Measurements from ENCODE around the gene KCNN2.

KCNN2 gene

GRCh38 chr5:114361724-114362196 lies at the start of gene KCNN2:
KCNN2 (plus strand) TSS chr5:114362070; CDS start chr5:114362140, 70 bp downstream.
- DNase-seq (ENCODE audit: low spot score), result no peak

GRCh38 chr5:114312658-114313057 lies 49.2 kb upstream of the KCNN2 start:
- DNase-seq (ENCODE audit: low spot score), result no peak

- DNase-seq (ENCODE audit: low spot score), result no peak
Measured at GRCh38 chr5:114314061-114314460, 47.8 kb upstream of the KCNN2 start.

- no peak for DNase-seq (ENCODE audit: low spot score)
Measured at GRCh38 chr5:114316167-114316566, 45.7 kb upstream of the KCNN2 start.

DNA sequence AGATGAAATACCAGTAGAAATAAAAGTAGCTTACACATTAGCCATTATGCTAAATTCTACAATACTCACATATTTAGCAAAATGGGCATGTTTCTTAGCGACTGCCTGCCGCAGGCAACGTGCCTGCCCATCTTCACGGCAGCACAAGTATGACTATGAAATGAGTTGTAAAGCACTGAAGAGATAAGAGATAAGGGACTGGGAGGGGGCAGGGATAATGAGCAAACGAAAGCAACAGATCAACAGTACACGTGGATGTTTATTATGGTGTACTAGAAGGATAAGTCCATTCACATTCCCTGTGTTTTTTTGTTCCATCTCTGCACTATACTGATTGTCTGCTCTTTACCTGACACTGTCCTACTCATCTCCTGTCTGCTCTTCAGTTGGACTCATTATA lies 44.1 kb upstream of the KCNN2 start:
- DNase-seq (ENCODE audit: low spot score), result no peak

DNA sequence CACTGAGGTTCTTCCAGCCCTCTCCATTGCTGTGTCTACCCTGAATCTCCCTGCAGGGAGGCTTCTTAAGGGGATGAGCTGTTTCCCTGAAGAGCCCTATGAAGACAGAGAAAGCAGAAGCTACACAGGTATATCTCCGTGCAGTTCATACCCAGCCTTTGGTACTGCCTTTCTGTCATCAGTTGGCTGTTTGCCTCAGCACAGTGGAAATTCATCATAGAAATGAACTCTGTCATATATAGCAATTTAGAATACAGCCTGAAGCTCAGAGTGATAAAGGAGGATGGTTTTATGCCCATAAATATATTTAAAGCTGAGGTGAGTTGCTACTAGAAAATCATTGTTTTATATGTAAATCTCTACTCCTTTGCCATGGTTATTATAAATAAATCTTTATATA lies 42.6 kb upstream of the KCNN2 start:
- no peak for DNase-seq (ENCODE audit: low spot score)

DNA sequence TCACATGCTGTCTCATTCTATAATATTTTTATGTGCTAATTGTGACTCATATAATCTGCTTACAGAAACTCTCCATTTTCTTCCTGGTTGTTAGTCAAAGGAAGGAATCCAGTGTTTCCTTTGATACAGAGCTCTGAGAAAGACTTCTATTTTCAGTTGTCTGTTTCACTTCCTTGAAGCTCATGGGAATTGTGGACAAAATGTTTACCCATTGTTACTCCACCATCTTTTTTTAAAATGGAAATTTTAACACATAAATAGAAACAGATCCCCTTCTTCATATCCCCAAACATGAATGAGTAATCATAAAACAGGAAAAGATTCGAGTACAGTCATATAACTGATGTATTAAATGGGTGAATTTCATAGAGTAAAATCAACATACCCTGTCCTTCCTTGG lies 42.0 kb upstream of the KCNN2 start:
- no peak for DNase-seq (ENCODE audit: low spot score)

DNA sequence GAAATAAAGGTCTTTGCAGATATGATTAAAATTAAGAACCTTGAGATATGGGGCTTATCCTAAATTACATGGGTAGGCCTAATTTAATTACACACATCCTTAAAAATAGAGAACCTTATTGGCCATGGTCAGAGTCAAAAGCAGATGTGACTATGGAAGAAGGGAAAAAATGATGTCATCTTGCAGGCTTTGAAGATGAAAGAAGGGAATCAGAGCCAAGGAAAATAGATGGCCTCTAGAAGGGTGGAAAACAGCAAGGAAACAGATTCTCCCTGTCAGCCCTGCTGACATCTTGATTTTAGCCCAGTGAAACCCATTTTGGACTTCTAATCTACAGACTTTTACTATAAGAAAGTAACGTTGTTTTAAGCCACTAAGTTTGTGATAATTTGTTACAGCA lies 37.6 kb upstream of the KCNN2 start:
- no peak for DNase-seq (ENCODE audit: low spot score)

GRCh38 chr5:114325541-114325940 lies 36.3 kb upstream of the KCNN2 start:
- DNase-seq (ENCODE audit: low spot score), result no peak

GRCh38 chr5:114327474-114327873 lies 34.4 kb upstream of the KCNN2 start:
- no peak for DNase-seq (ENCODE audit: low spot score)

GRCh38 chr5:114327987-114328386 lies 33.9 kb upstream of the KCNN2 start:
- DNase-seq (ENCODE audit: low spot score), result no peak

- DNase-seq (ENCODE audit: low spot score), result no peak
Measured at GRCh38 chr5:114330916-114331531, 30.8 kb upstream of the KCNN2 start.

- no peak for DNase-seq (ENCODE audit: low spot score)
Measured at GRCh38 chr5:114332493-114332892, 29.4 kb upstream of the KCNN2 start.

DNA sequence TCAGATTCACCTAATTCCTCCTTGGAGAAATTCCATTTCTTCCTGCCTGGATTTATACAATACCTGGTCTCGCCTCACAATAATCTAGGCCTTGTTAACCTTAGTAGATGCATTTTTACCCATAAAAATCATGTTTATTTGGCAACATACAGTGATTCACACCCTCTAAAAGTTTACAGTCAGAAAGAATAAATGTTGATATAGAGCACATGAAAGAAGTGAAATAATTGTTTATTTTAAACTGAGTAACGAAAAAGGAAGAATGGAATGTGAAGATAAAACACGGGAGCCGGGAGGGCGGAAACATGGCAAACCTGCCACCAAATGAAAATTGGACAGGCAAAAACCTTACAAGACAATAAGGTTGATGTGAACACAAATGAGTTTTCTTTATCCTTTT lies 28.9 kb upstream of the KCNN2 start:
- no peak for DNase-seq (ENCODE audit: low spot score)

DNA sequence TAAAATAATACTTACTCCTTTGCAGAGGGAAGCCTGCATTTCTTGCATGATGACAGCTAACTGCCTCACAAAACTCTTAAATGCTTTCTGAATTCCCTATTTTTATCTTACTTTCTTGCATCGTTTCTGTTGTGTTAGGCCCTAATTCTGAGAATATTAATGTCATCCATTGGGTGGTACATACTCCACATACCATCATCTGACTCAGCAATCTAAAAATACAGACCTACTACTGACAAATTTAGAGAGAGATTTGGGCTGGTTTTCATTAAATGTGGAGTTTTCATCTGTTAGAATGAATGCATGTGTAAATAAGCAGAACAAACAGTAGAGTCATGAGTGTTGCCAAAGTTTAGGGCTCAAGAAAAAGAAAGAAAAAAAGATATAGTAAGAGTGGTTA lies 26.5 kb upstream of the KCNN2 start:
- DNase-seq (ENCODE audit: low spot score), result no peak

DNA sequence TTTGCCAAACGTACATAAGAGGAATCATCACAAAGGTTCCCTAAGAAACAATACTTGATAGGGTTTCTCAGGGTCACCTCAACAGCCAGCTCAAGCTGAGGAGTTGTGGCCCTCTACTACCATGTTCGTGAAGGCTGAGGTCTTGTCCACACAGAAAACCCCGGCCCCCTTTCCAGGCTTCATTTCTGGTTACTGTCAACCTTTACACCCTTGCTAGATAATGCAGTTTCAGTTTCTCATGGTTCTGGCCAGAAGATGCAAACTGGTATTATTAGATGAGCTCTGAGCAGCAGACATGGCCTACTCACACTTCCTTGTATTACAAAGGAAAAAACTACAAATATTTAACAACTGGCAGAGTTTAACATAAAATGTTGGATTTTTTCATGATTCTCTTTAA lies 22.8 kb upstream of the KCNN2 start:
- no peak for DNase-seq (ENCODE audit: low spot score)

DNA sequence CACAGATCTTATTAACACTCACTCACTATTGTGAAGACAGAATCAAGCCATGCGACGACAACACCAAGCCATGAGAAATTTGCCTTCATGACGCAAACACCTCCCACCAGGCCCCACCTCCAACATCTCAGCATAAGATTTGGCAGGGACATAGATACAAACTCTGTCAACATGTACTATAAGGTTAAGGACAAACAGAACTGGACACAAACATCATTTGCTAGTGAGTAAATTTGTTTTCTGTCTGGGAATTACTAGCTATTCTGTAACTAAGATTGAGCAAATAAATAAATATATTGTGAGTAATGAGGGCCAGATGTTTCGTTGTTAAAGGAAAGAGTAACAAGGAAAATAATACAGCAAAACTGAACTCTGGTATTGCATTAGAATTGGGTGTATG lies 15.7 kb upstream of the KCNN2 start:
- no peak for DNase-seq (ENCODE audit: low spot score)

DNA sequence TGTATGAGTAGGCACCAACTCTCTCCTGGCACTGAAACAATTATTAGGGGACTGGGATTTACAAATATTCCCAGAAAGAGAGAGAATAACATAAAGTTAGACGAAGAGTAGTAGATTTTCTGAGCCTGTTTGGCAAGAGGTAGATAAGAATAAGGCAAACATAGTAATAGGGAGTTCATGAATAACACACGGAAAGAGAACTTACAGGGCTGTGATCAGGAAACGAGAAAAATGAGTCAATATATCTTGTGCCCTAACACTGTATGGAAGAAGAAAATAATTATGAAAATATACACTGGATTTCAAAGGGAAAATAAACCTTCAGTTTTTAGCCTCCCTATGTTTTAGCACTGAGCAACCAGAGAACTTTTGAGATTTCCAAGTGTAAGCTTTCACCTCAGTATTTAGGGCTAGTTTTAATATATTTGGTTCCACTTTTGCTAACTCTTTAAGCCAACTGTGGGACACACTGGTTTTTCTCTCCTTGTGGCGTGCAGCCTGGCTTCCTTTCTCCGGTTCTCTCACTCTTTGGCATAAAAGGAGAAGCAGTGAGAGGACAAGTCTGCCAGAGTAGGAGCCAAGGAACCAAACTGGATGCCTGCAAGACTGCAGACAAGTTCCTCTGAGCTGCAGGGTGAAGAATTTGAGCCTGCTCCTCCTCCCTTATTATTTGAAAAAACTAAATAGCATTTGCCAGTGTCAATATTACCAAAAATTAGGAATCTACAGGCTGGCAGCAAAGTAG lies 6.6 kb upstream of the KCNN2 start:
- DNase-seq (ENCODE audit: low spot score), result no peak

DNA sequence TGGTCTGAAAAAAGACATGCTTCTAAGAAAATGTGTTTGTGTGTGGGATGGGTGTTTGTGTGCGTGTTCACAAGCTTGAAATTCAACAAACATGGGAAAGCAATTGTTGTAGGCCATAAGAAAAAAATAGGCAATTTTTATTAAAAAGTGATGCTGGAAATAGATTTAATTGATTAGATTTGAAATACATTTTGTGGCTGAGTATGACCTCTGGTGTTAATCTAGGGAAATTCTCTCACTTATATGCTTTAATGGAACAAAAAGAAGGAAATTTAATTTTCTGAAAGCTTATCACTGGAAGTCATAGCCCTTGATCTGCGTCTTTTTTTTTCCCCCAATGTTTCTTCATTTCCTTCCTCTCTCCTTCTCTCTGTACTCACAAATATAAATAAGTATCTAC lies 3.5 kb upstream of the KCNN2 start:
- no peak for DNase-seq (ENCODE audit: low spot score)

- no peak for DNase-seq (ENCODE audit: low spot score)
Measured at GRCh38 chr5:114360357-114360756, 1.5 kb upstream of the KCNN2 start.

DNA sequence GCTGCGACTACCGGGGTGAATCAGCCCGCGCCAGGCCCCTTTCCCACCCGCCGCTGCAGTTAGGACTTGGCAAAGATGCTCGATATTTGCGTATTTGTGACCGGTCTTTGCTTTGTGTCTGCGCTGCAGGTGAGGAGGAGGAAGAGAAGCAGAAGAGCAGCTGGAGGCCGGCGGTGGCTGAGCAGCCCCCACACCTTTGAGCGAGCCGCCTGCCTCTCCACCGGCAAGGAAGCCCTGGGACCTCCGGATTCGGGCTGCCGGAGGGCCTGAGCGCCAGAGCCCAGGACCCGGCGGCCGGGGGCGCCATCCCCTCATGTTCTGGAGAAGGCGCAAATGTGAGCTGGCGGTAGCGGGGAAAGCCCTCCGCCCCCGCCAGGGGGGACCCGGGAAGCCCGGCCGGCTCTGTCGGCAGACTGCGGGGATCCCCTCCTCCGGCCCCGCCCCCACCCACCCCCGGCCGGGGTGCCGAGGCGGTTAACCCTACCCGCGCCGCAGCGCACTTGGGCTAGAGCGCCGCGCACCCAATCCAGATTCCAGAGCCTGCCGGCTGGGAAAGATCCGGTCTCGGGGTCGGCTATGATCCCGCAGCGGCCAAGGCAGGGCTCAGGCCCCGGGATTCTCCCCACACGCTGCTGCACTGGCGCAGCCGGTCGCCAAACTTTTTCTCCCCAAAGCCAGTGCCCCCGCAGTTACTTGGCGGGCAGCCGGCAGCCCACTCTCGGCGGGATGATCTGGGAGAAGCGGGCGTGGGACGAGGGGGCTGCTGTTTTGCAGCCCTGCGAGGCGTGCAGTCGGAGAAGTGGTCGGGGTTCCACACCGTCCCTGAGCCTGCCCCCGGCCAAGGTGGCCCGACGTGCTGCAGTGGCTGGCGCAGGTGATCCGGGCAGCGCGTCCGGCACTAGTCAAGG lies 800 bp upstream of the KCNN2 start:
- DNase-seq (ENCODE audit: low spot score), result no peak

DNA sequence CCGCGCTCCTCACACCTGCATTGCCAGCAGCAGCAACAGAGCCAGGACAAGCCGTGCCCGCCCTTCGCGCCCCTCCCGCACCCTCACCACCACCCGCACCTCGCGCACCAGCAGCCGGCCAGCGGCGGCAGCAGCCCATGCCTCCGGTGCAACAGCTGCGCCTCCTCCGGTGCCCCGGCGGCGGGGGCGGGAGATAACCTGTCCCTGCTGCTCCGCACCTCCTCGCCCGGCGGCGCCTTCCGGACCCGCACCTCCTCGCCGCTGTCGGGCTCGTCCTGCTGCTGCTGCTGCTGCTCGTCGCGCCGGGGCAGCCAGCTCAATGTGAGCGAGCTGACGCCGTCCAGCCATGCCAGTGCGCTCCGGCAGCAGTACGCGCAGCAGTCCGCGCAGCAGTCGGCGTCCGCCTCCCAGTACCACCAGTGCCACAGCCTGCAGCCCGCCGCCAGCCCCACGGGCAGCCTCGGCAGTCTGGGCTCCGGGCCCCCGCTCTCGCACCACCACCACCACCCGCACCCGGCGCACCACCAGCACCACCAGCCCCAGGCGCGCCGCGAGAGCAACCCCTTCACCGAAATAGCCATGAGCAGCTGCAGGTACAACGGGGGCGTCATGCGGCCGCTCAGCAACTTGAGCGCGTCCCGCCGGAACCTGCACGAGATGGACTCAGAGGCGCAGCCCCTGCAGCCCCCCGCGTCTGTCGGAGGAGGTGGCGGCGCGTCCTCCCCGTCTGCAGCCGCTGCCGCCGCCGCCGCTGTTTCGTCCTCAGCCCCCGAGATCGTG lies 517 bp downstream of the KCNN2 start:
- DNase-seq (ENCODE audit: low spot score), result no peak
